HG02610 (cell line): ENCODE results near the gene CDH16.

Experiments
- ATAC-seq: cut with Tn5 transposase; IDR thresholded peaks from one replicate; pipeline ENCODE4 v1.9.1; 2021; ENCODE audit warnings: mild to moderate bottlenecking, moderate library complexity; ENCODE audit not compliant: unreplicated experiment

Gene CDH16

GRCh38 chr16:66930189-66930588, 11.5 kb upstream of the CDH16 start:
- ATAC-seq: no peak

DNA sequence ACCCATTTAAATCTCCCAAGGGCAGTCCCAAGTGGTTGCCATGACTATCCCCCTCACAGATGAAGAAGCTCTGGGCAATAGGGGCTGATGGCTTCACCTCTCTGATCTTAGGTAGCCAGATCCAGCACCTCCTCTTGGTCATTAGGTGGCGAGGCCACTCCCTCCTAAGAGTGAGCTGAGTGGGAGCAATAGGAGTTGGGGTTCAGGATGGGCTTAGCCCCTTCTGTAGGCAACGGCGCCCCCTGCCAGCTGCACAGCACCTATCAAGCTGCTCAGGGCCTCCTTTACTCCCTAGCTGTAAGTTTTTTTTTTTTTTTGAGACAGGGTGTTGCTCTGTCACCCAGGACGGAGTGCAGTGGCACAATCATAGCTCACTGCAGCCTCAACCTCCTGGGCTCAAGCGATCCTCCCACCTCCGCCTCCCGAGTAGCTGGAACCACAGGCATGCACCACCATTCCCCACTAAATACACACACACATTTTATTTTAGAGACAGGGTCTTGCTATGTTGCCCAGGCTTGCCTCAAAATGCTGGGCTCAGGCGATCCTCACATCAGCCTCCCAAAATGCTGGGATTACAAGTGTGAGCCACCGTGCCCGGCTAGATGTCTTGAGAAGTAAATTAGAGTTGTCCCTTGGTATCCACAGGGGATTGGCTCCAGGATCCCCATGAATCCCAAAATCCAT, 10.2 kb upstream of the CDH16 start:
- ATAC-seq: no peak

DNA sequence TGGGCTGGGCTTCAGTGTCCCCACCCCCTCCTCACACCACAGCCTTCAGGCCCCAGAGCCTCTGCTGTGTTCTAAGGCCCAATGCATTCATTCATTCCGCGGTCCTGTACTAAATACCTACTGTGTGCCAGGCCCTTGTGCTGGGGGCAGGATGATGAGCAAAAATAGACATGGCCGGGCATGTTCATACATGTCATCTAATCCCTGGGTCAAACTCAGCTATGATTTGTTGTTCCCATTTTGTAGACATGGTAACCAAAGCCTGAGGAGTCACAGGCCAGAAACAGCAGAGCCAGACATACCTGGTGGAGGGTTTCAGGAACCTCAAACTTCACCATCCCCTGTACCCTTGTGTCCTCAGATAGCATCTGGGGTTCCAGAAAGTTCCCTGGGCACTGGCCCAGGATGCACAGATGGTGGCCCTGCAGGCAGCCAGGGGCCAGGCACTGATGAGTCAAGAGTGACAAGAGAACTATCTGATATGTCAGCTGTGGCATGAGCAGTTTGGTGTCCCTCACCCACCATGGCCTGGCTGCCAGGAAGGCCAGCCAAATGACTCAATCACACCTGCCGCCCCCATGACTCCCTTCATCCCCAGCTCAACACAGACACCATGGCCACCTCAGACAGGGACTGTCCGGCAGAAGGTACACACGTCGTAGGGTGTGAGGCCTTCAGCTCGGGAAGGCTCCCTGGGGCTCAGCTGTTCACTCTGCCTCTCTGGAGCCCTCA, 9.4 kb upstream of the CDH16 start:
- ATAC-seq: no peak

DNA sequence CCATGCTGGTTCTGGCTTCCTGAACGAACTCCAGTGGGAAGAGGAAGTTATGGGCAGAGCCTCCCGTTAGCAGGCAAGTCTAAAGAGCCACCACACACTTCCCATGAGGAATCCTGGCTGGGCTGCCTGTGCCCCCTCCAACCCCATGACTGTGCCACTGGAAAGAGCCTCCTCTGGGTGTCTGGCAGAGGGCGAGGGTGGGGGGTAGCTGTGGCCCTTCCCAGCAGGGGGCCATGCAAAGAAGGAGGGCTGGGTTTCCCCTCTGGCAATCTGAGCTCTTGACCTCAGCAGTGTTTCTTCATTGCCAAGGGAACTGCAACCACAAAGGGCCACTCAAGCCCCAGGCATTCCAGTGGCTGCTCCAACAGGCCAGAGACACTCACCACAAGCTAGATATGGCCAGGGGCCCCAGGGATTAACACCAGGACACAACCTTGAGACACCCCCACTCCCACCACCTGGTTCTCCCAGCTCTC, 8.3 kb upstream of the CDH16 start:
- ATAC-seq: no peak

GRCh38 chr16:66926171-66926947, 7.7 kb upstream of the CDH16 start:
- no peak for ATAC-seq

GRCh38 chr16:66925322-66925840, 6.7 kb upstream of the CDH16 start, which contains the start of gene RRAD:
RRAD (minus strand) TSS chr16:66925535; CDS start chr16:66925179, 356 bp downstream.
- no peak for ATAC-seq

- ATAC-seq: no peak
These were observed 6.0 kb upstream of the CDH16 start for GRCh38 chr16:66924527-66925321.

- no peak for ATAC-seq
These were observed 5.2 kb upstream of the CDH16 start for GRCh38 chr16:66923866-66924265.

GRCh38 chr16:66923247-66923731, 4.6 kb upstream of the CDH16 start:
- ATAC-seq: no peak

DNA sequence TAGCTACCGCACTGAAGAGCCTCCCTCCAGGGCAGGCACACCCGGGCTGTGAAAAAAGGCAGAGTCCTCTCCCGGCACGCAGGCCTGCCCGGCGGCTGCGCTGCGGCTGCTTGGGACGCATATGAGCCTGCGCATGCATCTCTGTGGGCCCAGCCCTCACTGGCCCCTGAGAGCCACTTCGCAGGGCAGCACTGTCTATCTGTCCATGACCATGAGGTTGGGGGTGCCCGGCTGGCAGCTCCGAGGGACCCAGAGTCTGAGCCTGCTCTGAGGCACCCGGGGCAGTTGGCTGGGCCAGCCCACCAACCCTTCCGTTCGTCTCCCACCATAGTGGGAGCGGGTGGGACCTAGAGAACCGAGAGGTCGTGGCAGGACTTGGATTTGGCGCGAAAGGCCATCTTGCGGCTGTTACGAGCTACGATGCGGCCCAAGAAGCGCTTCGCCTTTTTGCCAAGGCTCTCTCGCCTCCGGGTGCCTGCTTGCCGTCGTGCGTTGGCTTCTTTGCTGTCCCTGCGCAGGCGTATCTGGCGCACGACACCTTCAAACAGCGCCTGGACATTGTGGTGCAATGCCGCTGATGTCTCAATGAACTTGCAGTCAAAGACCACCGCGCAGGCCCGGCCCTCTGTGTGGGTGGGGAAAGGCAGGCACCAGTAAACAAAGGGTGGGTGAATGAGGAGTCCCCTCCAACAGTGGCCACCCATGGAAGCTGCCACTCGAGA, 3.2 kb upstream of the CDH16 start:
- ATAC-seq: no peak

- no peak for ATAC-seq
These were observed 2.4 kb upstream of the CDH16 start for GRCh38 chr16:66920924-66921680.

GRCh38 chr16:66920299-66920590, 1.6 kb upstream of the CDH16 start:
- ATAC-seq: no peak

DNA sequence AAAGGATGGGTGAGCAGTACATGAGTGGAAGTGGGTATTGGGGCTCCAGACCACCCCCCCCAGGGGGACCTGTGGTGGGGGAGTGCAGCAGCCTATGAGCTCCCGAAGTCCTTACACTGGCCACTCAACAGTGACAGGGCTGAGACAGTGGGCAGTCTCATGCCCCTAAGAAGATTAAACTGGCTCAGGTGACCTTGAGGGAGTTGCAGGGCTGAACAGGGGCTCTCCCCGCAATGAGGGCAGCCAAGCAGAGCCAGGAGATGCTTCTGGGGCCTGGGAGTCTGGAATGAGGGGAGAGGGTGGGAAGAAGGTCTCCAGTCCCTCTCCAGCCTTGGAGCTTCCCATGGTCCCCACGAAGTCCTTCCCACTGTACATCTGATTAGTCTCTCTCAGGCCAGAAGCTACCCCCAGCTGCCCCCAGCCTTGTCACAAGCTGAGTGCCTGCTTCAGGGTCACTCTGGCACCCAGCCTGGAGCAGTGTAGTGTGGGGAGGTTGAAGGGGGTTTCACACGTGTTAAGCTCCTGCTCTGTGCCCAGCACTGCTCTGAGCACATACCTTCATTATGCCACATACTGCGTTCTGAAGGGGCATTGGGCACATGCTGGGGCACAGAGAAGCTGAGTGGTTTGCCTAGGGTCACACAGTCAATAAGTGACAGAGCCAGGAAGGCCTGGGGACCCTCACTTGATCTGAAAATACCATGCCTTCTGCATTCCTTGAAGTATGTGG, 1.0 kb upstream of the CDH16 start:
- no peak for ATAC-seq

- ATAC-seq: no peak
These were observed 330 bp downstream of the CDH16 start for GRCh38 chr16:66918355-66918754.

DNA sequence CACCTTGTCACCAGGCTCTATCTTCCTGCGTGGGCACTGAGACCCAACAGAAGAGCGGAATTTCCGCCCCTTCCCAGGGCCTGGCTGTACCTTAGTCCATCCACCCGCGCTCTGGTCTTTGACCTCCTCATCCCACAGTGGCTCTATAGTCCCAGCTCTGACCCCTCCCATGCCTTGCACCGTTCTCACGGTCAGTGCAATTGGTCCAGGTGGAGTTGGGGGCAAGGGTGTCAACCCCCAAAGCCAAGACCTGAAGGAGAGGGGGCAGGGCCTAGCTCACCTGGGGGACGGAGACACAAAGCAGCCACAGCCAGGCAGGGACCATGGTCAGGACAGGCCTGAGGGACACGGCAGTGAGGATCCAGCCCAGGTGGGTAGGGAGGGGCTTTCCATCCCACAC, 944 bp downstream of the CDH16 start:
- ATAC-seq: no peak

DNA sequence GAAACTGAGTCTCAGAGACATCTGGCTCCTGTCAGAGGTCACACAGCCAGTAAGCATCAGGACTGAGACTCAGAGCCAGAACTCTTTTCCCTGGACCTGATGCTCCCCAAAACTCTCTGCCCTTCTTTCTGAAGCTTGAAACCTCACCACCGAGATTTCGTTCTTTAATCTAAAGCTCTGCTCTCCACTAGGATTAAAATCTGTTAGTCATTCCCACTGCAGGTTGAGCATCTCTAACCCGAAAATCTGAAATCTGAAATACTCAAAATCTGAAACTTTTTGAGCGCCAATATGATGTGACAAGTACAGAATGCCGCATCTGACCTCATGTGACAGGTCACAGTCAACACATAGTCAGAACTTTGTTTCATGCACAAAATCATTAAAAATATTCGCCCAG, 2.2 kb downstream of the CDH16 start:
- no peak for ATAC-seq

DNA sequence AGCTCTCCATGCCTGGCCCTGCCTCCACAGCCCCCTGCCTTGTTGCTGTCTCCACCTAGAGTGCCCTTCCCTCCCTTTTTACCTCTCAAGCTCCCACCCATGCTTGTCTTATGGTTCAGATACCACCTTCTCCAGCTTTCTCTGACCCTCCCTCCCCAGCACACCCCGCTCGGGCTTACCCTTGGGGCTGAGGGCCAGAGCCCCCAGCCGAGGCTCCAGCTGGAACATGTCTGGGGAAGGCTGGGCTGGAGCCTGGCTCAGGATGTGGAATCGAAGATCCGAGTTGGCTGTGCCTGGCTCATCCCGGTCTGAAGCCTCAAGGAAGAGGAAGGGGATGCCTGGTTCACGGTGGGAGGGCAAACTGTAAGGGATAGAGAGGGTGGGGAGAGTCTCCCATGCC, 3.6 kb downstream of the CDH16 start:
- no peak for ATAC-seq

GRCh38 chr16:66914541-66914940, 4.1 kb downstream of the CDH16 start:
- ATAC-seq: no peak

DNA sequence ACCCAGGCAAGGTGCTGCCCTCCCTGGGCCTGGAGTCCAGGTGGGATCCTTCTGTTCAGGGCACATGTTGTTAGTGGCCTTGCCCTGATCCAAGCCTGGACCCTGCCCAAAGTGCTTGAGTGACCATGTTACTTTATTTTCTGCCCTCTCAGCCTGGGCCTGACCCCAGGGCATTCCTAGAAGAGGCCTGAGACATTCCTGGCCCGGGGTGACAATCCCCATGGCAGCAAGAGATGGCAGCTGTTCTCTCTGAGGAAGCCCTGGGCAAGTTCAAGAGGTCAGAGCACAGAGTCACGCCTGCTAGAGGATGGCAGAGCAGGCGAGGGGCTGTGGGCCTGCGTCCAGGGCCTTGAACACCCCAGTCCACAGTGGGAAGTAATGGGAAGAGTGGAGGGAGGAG, 5.0 kb downstream of the CDH16 start:
- no peak for ATAC-seq
